HepG2 (cell line): ENCODE results near the gene MAPK4. TPM values are rescaled to one million over a fixed set of nuclear protein-coding genes. Genes with fewer than 3 reads are reported as not detected.

ENCODE experiments used
- ATAC-seq: fragments of 200-7000 bp; cut with Tn5 transposase; 3 replicates; pipeline ENCODE4 v1.9.1; 2020; ENCODE audit warnings: mild to moderate bottlenecking, moderate library complexity
- BruUV-seq: library from RNA; stranded (reverse); fragments of 400-500 nt; replicated peaks from 2 replicates; lab custom pipeline; 2021; lab: Mats Ljungman, UMichigan
- CTCF ChIA-PET: fragments of 300-600 bp; formaldehyde crosslinking; extraction: SDS; loops from one replicate; lab custom pipeline; 2021; ENCODE audit warnings: low total read pairs, inconsistent platforms, low intra/inter-chr PET ratio; lab: Yijun Ruan, JAX
- POLR2A ChIA-PET: fragments of 350-600 bp; sonication (Branson Sonifier 250); formaldehyde crosslinking; loops from one replicate; lab custom pipeline; 2020; ENCODE audit warnings: antibody characterized with exemption, inconsistent platforms; lab: Yijun Ruan, JAX
- DNase-seq: peaks from one replicate; pipeline ENCODE4 v3.0.0-alpha.2; 2015; ENCODE audit warnings: low spot score
- FAIRE-seq: peaks from 3 replicates; lab custom pipeline; 2011; peaks lifted over from hg19 to GRCh38; lab: Jason Lieb, UNC
- H2AFZ ChIP-seq: one replicate; pipeline ENCODE4 v1.6.1; 2011; ENCODE audit warnings: low read length, inconsistent platforms
- H3K27ac ChIP-seq: fragments of 300-600 bp; 3 replicates; pipeline ENCODE4 v1.8.0; 2011; ENCODE audit warnings: mixed run types, mild to moderate bottlenecking, mixed read lengths, low read length, inconsistent platforms; ENCODE audit not compliant: insufficient read depth; ENCODE audit errors: extremely low read length
- H3K27me3 ChIP-seq, 2 experiments: fragments of 200-600 bp in 1 of 2; 2 replicates in 1 of 2; 3 replicates in 1 of 2; pipeline versions ENCODE4 v1.6.0 to v1.8.0; 2011; ENCODE audit warnings: low read length in 2 of 2, mild to moderate bottlenecking in 2 of 2, moderate library complexity in 2 of 2, inconsistent platforms in 1 of 2; ENCODE audit not compliant: insufficient read depth in 2 of 2, control insufficient read depth in 1 of 2
- H3K36me3 ChIP-seq, 2 experiments: fragments of 200-600 bp in 1 of 2; replicated peaks in 1 of 2; 2 replicates in 1 of 2; 3 replicates in 1 of 2; pipeline versions ENCODE4 v1.5.1 to v1.8.0; 2011; ENCODE audit warnings: low read length in 2 of 2, inconsistent platforms in 1 of 2; ENCODE audit not compliant: insufficient read depth in 2 of 2, control insufficient read depth in 1 of 2
- H3K4me1 ChIP-seq: 2 replicates; pipeline ENCODE4 v1.5.1; 2012; ENCODE audit warnings: low read length, inconsistent platforms; ENCODE audit not compliant: insufficient read depth
- H3K4me2 ChIP-seq: 2 replicates; pipeline ENCODE4 v1.6.0; 2011; ENCODE audit warnings: low read depth, low read length, inconsistent platforms
- H3K4me3 ChIP-seq, 3 experiments: fragments of 200-600 bp in 1 of 3; sonication (generic), shearing (Covaris generic) in 1 of 3; replicated peaks in 1 of 3; 2 replicates each; pipeline ENCODE4 v1.5.1; 2011 to 2016; ENCODE audit warnings: low read length in 3 of 3, inconsistent platforms in 2 of 3, low read depth in 2 of 3, mild to moderate bottlenecking in 2 of 3, control low read depth in 1 of 3, mixed read lengths in 1 of 3; ENCODE audit not compliant: insufficient read depth in 1 of 3
- H3K79me2 ChIP-seq: one replicate; pipeline ENCODE4 v1.6.1; 2011; ENCODE audit warnings: low read length, inconsistent platforms; ENCODE audit not compliant: insufficient read depth
- H3K9ac ChIP-seq: 2 replicates; pipeline ENCODE4 v1.6.0; 2011; ENCODE audit warnings: mild to moderate bottlenecking, low read depth, low read length, inconsistent platforms; ENCODE audit not compliant: insufficient read depth
- H3K9me3 ChIP-seq: 2 replicates; pipeline ENCODE4 v1.5.1; 2012; ENCODE audit warnings: mild to moderate bottlenecking, low read length
- H4K20me1 ChIP-seq: 2 replicates; pipeline ENCODE4 v1.6.0; 2011; ENCODE audit warnings: inconsistent platforms, mild to moderate bottlenecking, low read length, moderate library complexity; ENCODE audit not compliant: insufficient read depth
- DNMT3B ChIP-seq: conservative IDR thresholded peaks from 2 replicates; pipeline ENCODE4 v1.6.1; 2016; ENCODE audit warnings: missing biosample characterization, control low read depth
- HOXA7 ChIP-seq: sonication (generic); formaldehyde crosslinking; IDR thresholded peaks from 2 replicates; pipeline ENCODE4 v1.8.1; 2022; ENCODE audit warnings: mild to moderate bottlenecking, missing genetic modification reagents, moderate library complexity
- RXRA ChIP-seq: sonication (generic); formaldehyde crosslinking; IDR thresholded peaks from 2 replicates; pipeline ENCODE4 v1.5.1; 2020; ENCODE audit warnings: missing genetic modification reagents
- ZMAT5 ChIP-seq: sonication (generic); formaldehyde crosslinking; IDR thresholded peaks from 2 replicates; pipeline ENCODE4 v1.5.0; 2020; ENCODE audit warnings: mild to moderate bottlenecking, low read depth, missing genetic modification reagents, borderline replicate concordance
- WGBS: methylation state at CpG from one replicate; pipeline ENCODE4 v1.1.6; 2017; ENCODE audit warnings: low lambda C conversion rate; 5-methylcytosine and 5-hydroxymethylcytosine counted together
- in situ Hi-C: cut with HindIII; loops from 2 replicates; pipeline ENCODE4 v1.10.0; 2017; ENCODE audit warnings: low pct_unique_long_range_greater_than_20kb; ENCODE audit not compliant: extremely low pct_ligation_motif_present
- intact Hi-C: fragments of 100-400 bp; cut with micrococcal nuclease; formaldehyde crosslinking; loops from one replicate; pipeline ENCODE4 v1.10.0; 2022; ENCODE audit not compliant: unreplicated experiment
- polyA plus RNA-seq, 8 experiments: library from polyadenylated mRNA; depleted of rRNA in 3 of 8; stranded (reverse) in 7 of 8; unstranded in 1 of 8; fragments of >200 nt; fragmentation: Illumina TruSeq in 4 of 8; extraction: Trizol in 4 of 8; gene quantifications; 2 replicates each; pipeline versions ENCODE4 v1.2.1 to v1.2.3, GENCODE V29; 2011 to 2016; ENCODE audit warnings: low read depth in 4 of 8, missing spikeins in 1 of 8, mixed read lengths in 1 of 8; ENCODE audit not compliant: insufficient read depth in 1 of 8
- total RNA-seq, 5 experiments: library from RNA; depleted of rRNA; stranded (reverse); fragments of >200 nt; fragmentation: Illumina TruSeq; extraction: Trizol; gene quantifications; 2 replicates each; pipeline ENCODE4 v1.2.3, GENCODE V29; 2016; ENCODE audit warnings: low read depth in 1 of 5
- TF ChIP-seq, protein P1 (sequence below): sonication (generic); formaldehyde crosslinking; IDR thresholded peaks from 2 replicates; pipeline ENCODE4 v1.4.0; 2020; ENCODE audit warnings: missing genetic modification reagents, mild to moderate bottlenecking, borderline replicate concordance

The MAPK4 gene
- total and polyA plus RNA-seq, 2 of the 13 experiments (the other 11 are each of a cell fraction or from before 2014, with no cell fraction given), result not detected

- Histone ChIP-seq H3K9me3 (no peaks in the 10 kb centered on the region), H3K4me3 (peak overlapping the region in 1 of 3 experiments; percentile 38; a peak in 2 of 6 replicates), H3K27me3 (peaks cover 0 to 2% of the 10 kb centered on the region in 2 experiments; a peak in 1 of 5 replicates), H2AFZ (no peak overlapping the region), H3K9ac (no peak overlapping the region), H3K4me1 (peaks cover 18% of the 10 kb centered on the region), H4K20me1 (no peaks in the 10 kb centered on the region), H3K27ac (no peak overlapping the region), H3K4me2 (peak overlapping the region; percentile 70), H3K79me2 (no peaks in the 10 kb centered on the region), H3K36me3 (no peaks in the 10 kb centered on the region)
- no TSS peak for BruUV-seq
- CTCF ChIA-PET, result no interaction called here
- FAIRE-seq, result no peak
- in situ Hi-C loops (no loop called here), intact Hi-C loops (no loop called here)
- TF ChIP-seq, protein P1, sequence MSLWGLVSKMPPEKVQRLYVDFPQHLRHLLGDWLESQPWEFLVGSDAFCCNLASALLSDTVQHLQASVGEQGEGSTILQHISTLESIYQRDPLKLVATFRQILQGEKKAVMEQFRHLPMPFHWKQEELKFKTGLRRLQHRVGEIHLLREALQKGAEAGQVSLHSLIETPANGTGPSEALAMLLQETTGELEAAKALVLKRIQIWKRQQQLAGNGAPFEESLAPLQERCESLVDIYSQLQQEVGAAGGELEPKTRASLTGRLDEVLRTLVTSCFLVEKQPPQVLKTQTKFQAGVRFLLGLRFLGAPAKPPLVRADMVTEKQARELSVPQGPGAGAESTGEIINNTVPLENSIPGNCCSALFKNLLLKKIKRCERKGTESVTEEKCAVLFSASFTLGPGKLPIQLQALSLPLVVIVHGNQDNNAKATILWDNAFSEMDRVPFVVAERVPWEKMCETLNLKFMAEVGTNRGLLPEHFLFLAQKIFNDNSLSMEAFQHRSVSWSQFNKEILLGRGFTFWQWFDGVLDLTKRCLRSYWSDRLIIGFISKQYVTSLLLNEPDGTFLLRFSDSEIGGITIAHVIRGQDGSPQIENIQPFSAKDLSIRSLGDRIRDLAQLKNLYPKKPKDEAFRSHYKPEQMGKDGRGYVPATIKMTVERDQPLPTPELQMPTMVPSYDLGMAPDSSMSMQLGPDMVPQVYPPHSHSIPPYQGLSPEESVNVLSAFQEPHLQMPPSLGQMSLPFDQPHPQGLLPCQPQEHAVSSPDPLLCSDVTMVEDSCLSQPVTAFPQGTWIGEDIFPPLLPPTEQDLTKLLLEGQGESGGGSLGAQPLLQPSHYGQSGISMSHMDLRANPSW, result no peak
- no peak for TF ChIP-seq ZMAT5 (CRISPR knock-in tag)
- no peak for TF ChIP-seq RXRA (CRISPR knock-in tag)
- TF ChIP-seq DNMT3B (CRISPR knock-in tag), result no peak
- TF ChIP-seq HOXA7 (CRISPR knock-in tag), result no peak
- WGBS, result 0% methylated on average over 1 of the region's 2 CpGs
- no peak for DNase-seq
- no peak for ATAC-seq
- POLR2A ChIA-PET, result no interaction called here
Measured at GRCh38 chr18:50654211-50654610, 94.3 kb downstream of the MAPK4 start.
